ENCODE data around the gene BEST1.

DNA sequence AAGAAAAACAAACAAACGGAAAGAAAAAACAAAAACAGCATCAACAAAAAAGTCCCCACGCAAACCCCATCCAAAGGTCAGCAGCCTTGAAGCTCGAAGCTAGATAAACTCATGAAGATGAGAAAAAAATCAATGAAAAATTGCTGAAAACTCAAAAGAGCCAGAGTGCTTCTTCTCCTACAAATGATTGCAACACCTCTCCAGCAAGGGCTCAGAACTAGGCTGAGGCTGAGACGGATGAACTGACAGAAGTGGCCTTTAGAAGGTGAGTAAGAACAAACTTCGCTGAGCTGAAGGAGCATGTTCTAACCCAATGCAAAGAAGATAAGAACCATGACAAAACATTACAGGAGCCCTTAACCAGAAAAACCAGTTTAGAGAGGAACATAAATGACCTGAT lies 35.7 kb downstream of the BEST1 start:
- TF ChIP-seq ZNF219 (CRISPR knock-in tag; IDR thresholded peaks at IDR 0.05; ENCODE audit: borderline replicate concordance) = no peak
- TF ChIP-seq, protein P1, sequence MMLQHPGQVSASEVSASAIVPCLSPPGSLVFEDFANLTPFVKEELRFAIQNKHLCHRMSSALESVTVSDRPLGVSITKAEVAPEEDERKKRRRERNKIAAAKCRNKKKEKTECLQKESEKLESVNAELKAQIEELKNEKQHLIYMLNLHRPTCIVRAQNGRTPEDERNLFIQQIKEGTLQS (CRISPR knock-in tag; conservative IDR thresholded peaks at IDR 0.05) = no peak
- TF ChIP-seq ESRRA (CRISPR knock-in tag; IDR thresholded peaks at IDR 0.05; ENCODE audit: borderline replicate concordance) = no peak
- no peak for TF ChIP-seq FOXP1 (CRISPR knock-in tag; IDR thresholded peaks at IDR 0.05; ENCODE audit: borderline replicate concordance)
- TF ChIP-seq ZNF138 (CRISPR knock-in tag; conservative IDR thresholded peaks at IDR 0.05) = no peak
- TF ChIP-seq, protein P2, sequence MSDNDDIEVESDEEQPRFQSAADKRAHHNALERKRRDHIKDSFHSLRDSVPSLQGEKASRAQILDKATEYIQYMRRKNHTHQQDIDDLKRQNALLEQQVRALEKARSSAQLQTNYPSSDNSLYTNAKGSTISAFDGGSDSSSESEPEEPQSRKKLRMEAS (CRISPR knock-in tag; IDR thresholded peaks at IDR 0.05) = no peak
- TF ChIP-seq, protein P3, sequence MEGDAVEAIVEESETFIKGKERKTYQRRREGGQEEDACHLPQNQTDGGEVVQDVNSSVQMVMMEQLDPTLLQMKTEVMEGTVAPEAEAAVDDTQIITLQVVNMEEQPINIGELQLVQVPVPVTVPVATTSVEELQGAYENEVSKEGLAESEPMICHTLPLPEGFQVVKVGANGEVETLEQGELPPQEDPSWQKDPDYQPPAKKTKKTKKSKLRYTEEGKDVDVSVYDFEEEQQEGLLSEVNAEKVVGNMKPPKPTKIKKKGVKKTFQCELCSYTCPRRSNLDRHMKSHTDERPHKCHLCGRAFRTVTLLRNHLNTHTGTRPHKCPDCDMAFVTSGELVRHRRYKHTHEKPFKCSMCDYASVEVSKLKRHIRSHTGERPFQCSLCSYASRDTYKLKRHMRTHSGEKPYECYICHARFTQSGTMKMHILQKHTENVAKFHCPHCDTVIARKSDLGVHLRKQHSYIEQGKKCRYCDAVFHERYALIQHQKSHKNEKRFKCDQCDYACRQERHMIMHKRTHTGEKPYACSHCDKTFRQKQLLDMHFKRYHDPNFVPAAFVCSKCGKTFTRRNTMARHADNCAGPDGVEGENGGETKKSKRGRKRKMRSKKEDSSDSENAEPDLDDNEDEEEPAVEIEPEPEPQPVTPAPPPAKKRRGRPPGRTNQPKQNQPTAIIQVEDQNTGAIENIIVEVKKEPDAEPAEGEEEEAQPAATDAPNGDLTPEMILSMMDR (IDR thresholded peaks at IDR 0.05) = no peak
- TF ChIP-seq CREM (CRISPR knock-in tag; IDR thresholded peaks at IDR 0.05) = no peak
- no peak for TF ChIP-seq SMAD3 (CRISPR knock-in tag; IDR thresholded peaks at IDR 0.05; ENCODE audit: borderline replicate concordance)

All from WTC11 (cell line).